ENCODE measurements around the gene CELSR3. TPM values are rescaled to one million over a fixed set of nuclear protein-coding genes. Genes with fewer than 3 reads are reported as not detected.

The CELSR3 gene
- total RNA-seq, 1 donor from 2014 or later, result 0.22 TPM

DNA sequence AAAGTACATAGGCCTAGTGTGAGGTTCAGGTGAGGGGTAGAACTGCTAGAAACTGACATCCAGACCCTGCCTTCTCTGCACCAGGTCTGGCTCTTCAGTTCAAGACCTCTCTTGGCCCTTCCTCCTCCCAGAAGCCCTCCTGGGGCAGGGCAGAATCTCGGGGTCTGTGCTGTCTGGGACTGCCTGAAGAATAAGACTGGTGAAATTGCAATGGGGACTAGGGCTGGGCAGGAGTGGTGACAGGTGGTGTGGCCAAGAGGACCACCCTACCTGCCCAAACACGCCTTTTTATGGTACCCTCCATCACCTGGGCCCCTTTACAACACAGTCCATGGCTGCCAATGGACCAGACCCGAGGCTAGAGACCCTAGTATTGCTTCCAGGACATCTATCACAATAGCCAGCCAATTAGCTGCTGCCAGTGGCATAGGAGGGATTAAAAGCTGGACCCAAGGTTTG is 24.6 kb upstream of the CELSR3 start:
- intact Hi-C loops (cut with DNase I), result loop anchor here (5.0 kb wide), 1 partner anchor 160 kb away; the partner anchor contains the start of gene PRKAR2A
- no peak for DNase-seq (ENCODE audit: low spot score)

DNA sequence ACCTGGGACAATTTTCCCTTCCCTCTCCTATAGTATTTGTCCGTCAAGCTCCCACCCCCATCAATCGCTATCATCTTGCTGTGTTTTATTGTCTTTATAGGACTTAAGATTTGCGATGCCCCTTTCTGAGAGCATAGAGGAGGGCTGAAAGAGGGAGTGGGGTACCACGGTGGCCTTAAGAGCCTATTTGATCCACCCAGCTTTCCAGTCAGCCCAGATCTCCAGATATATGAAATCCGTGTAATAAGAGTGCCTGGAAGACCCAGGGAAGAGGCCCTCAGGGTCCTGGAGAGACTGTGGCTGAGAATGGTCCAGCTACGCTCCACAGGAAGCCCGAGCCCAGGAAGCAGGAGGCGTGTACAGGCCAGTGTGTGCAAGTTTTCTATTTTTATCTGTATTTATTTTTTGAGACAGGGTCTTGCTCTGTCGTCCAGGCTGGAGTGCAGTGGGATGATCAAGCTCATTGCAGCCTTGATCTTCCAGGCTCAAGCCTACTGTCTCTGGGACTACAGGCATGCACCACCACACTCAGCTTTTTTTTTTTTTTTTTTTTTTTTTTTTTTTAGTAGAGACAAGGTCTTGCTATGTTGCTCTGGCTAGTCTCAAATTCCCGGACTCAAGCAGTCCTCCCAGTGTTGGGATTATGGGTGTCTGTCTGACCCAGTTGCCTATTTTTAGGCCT is 24.0 kb upstream of the CELSR3 start:
- no peak for DNase-seq (ENCODE audit: low spot score)
- intact Hi-C loops (cut with DNase I), result loop anchor here (5.0 kb wide), 1 partner anchor 161 kb away; the partner anchor contains the start of gene PRKAR2A

DNA sequence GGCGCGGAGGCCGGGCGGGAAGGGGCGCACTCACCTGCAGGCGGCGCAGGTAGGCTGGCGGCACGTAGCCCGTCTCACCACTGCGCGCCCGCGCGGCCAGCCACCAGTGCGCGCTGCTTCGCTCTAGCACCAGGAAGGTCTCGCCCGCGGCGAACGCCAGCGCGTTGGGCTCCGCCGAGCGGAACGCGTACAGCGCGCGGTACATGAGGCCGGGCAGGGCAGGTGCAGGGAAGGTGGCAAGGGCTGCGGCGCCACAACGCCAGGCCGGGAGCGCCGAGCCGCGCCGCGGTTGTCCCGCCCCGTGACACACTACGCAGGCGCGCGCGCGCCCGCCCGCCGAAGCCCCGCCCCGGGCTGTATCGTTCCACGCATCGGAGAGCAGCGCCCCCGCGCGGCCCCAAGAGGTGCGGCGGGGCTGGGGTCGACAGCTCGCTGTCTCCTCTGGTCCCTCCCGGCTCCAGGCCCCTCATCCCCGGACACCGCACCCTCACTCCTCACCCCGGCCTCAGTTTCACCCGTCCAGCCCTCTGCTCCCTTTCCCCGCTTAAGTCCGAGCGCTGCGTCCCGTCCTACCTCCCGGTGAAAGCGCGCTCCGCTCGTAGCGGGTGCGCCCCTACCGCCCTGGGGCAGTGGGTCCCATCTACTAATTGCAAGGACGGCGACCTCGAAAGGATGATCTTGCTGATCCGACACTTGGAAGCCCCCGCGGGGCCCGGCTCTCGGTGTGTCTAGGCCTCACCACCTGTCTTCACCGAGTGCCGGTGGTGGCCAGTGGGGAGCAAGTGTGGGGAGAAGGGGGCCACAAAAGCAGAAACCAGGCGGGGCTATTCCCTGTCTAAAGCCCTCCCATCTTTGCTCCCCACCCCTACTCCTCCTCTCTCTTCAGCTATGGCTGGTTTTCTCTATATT is 23.2 kb upstream of the CELSR3 start, which contains the start of gene NCKIPSD:
NCKIPSD (minus strand) TSS at position 313 of the 909 bp plus-strand sequence; CDS start at position 205, 108 bp downstream.
- intact Hi-C loops (cut with DNase I), result loop anchor here (2.0 to 5.0 kb wide), 2 partner anchors 51 to 161 kb away; partner anchors contain the start of genes PRKAR2A and SLC26A6
- peak; percentile 96 for DNase-seq (ENCODE audit: low spot score)

DNA sequence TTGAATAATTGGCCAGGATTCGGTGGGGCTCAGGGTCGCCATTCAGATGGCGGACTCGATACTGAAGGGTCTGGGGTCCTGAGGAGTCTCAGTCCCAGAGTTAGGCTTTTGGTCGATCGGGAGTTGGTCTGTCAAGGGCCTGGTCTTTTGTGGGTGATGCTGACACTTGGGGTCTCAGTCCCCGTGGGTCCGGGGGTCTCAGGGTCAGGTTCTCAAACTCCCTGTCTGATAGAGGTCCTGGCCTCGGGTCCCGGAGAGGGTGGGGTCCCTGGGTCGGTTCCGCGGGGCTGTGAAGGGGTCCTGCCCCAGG is 22.6 kb upstream of the CELSR3 start:
- no peak for DNase-seq (ENCODE audit: low spot score)
- intact Hi-C loops (cut with DNase I), result loop anchor here (2.0 to 5.0 kb wide), 2 partner anchors 50 to 162 kb away; partner anchors contain the start of genes PRKAR2A and SLC26A6

DNA sequence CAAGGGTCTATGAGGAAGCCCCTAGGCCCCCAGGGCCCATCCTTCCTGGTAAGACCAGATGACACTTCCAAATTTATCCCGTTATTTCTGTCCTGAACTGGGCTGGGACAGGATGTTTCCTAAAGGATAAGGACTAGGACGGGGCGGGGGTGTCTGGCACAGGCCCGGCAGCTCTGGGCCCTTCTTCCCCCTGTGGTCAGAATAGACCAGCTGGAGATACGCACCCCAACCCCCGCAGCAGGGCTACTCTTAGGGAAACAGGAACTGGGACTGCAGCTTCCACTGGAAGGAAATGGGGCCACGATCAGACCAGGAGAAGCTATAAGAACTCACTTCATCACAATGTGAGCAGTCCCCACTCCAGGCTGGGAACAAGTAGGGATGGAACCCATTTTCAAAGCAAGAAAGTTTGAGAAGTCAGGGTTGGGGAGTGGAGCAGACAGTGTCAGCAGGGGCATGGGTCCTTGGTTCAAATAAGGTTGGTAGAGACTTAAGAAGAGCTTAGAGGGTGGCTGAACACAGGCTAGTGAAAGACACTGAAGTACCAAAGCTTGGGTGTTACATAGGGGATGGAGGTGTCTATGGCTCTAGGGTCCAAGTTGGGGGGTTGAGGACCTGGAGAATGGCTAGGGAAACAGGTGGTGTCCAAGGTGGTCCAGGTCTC is 21.9 kb upstream of the CELSR3 start:
- intact Hi-C loops (cut with DNase I), result loop anchor here (2.0 to 5.0 kb wide), 2 partner anchors 50 to 163 kb away; partner anchors contain the start of genes PRKAR2A and SLC26A6

DNA sequence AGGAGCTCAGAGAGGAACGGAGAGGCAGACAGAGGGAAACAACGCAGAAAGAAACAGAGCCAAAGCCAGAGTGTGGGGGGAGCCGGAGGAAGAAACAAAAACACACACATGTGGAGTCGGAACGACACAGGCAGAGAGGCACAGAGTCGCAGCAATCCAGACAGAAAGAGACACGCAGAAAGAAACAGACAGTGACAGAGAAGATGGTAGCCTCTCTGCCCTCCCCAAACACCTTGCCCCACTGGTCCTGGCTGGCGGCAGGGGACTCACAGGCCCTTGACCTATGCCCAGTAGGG is 21.3 kb upstream of the CELSR3 start:
- intact Hi-C loops (cut with DNase I), result loop anchor here (2.0 kb wide), 1 partner anchor 49 kb away; the partner anchor contains the start of gene SLC26A6
- DNase-seq (ENCODE audit: low spot score), result no peak

More for the DNA sequence above, 21.9 kb upstream of the CELSR3 start:
- DNase-seq (ENCODE audit: low spot score), result no peak

DNA sequence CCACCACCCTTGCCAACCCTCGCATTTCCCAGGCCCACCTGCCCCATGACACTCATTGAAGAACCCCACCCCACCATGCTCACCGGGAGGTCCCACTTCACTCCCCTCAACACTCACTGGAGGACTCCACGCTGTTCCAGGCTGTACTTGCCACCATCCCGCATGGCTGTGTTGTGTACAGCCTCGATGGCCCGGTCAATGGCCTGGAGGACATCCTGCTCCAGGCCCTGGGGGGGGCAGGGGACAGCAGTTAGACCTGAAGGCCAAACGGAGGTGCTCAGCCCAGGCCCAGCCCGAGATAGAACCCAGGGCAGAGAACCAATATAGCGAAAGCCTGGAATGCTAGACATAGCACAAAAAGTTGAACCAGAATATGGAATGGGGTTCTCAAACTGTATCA is 20.1 kb upstream of the CELSR3 start:
- no peak for DNase-seq (ENCODE audit: low spot score)

DNA sequence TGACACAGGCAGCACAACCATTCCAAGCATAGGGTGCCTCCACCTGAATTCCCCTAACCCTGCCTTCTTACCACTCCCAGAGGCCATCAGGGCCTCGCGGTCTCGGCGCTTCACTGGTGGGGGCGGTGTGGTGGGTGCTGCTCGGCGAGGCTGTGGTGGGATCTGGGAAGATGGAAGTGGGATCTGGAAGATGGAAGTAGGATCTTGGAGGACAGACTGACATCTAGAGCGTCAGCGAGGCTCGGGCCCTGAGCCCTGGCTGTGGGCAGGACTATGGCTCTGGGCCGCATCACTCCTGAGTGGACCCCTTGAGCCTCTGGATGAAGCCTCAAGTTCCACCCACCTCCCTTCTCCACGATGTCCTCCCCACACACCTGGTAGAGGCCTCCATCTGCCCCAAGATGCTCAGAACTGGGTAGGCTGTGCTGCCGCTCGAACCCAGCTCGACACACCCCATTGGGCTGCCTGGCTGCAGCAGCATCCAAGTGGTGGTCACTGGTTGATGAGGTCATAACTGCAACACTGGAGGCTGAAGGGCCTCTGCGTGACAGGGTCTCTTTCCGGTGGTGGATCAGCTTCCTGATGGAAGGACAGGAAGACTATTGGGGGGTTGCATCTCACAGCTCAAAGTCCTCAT is 19.4 kb upstream of the CELSR3 start:
- intact Hi-C loops (cut with DNase I), result no loop called here

More for the DNA sequence above, 20.1 kb upstream of the CELSR3 start:
- intact Hi-C loops (cut with DNase I), result no loop called here

DNA sequence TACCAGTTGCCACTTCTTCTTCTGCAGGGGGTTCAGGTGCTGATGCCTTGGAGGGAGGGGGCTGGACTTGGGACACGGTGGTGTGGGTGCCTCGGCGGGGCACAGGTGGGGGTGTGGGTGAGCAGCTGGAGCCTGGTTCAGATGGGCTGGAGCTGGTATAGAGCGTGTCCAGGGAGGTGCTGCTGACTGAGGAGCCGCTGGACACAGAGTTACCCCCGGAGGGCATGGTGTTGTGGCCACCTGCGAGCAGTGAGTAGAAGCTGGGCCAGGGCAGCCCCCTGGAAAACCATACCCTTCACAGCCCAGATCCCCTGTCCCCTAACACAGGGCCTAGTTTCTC is 18.8 kb upstream of the CELSR3 start:
- no peak for DNase-seq (ENCODE audit: low spot score)
- intact Hi-C loops (cut with DNase I), result no loop called here

More for the DNA sequence above, 19.4 kb upstream of the CELSR3 start:
- no peak for DNase-seq (ENCODE audit: low spot score)

DNA sequence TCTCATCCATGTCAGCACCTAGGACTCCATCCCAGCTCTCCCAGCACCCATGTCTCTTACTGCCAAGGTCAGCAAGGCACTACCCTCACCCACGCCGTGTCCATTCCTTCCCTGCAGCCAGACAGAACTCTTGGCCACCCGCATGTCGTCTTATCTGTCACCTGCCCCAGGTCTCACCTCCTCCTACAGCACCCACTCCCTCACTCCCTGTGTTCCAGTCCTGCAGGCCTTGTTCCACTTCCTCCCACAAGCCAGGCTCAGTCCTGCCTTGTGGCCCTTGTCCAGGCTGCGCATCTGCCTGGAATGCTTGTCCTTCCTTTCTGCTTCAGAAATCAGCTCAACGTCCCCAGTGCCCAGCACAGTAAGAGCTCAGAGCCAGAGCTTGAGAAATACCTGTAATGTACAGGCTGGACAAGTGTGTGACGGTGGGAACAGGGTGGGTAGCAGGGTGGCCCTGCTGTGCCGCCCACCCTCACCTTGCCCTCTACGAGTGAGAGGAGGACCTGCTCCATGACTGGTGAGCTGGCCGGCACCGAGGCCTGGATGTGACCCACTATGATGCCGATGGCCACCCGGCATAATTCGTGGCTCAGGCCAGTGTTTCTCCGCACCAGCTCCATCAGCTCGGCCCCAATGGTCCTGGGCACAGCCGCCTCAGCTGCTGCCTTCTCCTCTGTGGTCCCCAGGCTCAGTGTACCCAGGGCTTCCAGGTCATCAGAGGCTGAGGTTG is 18.3 kb upstream of the CELSR3 start:
- no peak for DNase-seq (ENCODE audit: low spot score)
- intact Hi-C loops (cut with DNase I), result no loop called here

DNA sequence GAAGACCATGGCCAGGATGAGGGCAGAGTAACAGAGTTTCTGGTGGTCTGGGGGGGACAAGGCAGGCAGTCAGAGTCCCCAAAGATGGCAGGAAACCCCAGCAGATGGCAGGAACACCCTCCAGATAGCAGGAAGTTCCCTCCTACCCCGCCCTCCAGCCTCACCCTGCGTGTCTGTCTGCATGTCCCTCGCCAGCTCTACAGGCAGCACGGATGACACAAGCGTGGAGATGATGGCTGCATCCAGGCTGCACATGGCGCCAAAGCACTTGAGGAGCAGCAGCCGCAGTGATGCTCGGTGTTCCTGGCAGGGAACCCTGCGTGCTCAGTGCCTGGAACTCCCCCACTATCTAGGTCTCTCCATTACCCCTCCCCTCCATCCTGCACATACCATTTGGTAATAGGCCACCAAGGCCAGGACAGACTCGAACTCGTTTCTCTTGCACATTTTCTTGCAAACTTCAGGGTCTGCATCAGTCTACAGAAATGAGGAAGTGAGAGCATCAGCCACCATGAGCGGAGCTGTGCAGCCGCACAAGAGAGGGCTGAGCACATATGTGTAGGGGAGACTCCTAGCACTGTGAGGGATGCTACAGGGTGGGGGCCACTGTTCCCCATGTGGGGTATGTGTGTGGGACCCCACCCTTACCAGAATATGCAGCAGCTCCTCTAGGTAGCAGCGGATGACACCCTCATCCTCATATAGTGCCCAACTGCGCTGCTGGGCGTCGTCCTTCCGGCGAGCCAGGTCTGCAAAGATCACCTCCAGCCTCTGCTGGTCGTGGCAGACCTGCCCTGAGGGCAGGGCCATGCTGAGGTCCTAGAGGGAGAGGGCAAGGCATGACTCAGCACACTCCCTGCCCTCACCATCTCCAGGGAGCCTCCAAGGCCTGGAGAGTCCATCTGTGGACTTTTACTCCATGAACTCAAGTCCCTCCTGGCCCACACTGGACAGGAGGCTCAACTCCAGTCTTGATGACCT is 17.0 kb upstream of the CELSR3 start:
- DNase-seq (ENCODE audit: low spot score), result no peak
- intact Hi-C loops (cut with DNase I), result no loop called here

DNA sequence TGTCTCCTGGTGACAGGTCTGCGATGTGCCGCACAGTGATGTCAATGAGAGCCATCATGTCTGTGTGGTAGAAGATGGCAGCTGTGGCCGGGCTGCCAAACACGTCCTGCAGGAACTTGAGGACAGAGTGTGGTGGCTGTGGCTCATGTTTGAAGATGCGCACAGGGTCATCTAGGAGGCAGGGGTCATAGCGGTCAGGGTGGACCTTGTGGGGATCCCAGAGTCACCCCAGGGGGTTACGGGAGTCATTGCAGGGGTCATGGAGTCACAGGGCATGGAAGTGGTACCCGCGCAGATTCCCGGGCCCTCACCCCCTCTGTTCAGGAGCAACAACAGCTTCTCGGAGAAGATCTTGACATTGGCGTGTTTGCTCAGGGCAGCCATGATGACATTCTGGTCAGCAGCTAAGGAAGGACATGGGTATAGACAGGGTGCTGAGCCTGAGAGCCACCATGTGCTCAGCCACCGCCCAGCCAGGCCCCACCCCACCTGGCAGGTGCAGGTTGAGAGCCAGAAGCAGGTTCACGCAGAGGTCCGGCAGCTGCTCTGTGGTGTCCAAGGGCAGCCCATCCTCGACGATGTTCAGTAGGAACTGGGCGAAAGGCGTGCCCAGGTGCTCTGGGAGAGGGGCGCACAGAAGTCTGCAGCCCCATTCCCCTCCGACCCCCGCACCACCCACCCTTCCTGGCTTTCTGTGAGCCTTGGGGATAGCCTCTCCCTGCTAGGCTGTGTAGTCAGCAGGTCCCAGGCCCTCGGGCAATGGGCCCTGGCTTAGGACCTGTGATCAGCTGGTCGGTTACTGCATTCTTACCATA is 16.1 kb upstream of the CELSR3 start:
- no peak for DNase-seq (ENCODE audit: low spot score)
- intact Hi-C loops (cut with DNase I), result no loop called here

DNA sequence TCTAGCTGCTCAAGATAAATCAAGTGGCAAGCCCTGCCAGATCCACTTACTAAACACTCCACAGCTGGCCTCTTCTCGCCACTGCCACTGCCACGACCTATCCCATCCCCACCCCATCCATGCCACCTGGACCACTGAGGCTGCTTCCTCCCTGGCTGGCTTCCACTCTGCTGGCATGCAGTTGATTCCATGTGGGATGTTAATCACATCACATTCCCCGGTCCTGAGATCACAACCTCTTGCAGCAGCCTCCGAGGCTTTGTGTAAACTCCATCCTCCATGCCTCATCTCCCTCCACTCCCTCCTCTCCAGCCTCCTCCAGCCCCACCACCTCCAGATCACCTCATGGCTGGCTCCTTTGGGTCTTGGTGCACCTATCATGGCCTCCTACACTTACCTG is 15.4 kb upstream of the CELSR3 start:
- DNase-seq (ENCODE audit: low spot score), result no peak
- intact Hi-C loops (cut with DNase I), result no loop called here

DNA sequence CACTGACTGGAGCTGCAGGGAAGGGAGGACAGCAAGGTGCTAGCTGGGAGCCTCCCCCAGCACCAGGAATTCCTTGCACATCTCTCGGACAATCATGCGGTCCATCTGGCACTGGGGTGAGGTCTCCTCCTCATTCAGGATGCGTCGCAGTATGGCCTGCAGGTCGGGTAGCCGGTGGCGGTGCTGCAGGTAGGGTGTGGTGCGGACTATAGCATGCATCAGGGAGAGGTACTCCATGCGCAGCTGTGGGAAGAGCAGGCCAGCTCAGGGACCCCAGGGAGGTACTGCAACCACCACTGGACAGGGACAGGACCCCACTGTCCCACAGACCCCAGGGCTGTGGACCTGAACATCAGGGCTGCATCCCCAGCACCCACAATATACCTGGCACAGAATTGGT is 11.8 kb upstream of the CELSR3 start:
- intact Hi-C loops (cut with DNase I), result no loop called here
- no peak for DNase-seq (ENCODE audit: low spot score)

DNA sequence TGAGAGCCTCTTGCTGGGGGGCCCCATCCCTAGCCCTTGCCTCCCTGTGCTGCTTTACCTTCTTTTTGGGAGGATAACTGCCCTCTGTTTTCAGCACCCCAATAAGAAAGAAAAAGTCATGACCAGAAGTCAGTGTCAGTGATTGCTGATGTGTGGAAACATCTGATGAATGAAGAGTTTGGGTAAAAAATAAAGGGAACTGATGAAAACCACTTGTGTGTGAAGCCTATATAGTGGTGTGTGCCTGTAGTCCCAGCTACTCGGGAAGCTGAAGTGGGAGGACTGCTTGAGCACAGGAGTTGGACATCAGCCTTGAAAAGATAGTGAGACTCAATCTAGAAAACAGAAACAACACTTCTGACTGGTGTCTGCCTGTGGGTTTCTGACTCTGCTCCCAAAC is 9.8 kb upstream of the CELSR3 start:
- no peak for DNase-seq (ENCODE audit: low spot score)
- intact Hi-C loops (cut with DNase I), result no loop called here

DNA sequence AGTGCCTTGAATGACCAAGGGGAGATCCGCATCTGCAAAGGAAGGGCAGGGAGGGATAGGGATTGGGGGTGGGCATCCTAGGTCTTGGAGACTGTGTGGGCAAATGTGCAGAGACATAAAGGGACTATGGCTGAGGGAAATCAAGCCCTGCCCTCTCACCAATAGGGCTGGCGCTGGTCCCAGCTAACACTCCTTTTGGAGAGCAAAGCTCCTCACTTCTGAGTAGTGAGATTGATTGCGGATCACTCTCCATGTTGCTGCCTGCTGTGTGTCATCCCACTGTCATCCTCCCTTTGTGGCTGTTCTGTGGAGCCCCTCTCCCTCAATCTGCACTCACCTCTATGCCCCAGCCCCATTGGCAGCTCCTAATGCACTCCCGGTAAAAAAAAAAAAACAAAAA is 2.2 kb upstream of the CELSR3 start:
- DNase-seq (ENCODE audit: low spot score), result no peak
- intact Hi-C loops (cut with DNase I), result no loop called here

DNA sequence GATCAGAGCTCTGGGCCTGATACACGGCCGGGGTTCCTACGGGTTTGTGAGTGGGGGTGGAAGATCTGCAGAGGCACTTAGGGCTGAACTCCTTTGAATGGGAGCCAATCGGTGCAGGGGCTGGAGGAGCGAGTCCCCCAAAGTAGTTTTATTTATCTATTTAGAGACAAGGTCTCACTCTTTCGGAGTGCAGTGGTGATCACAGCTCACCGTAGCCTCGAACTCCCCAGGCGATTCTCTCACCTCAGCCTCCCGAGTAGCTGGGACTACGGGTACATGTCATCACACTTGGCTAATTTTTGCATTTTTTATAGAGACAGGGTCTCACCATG is 1.6 kb upstream of the CELSR3 start:
- no peak for DNase-seq (ENCODE audit: low spot score)
- intact Hi-C loops (cut with DNase I), result no loop called here
